ENCODE results near the gene U2AF2. TPM values are rescaled to one million over a fixed set of nuclear protein-coding genes. Genes with fewer than 3 reads are reported as not detected.

Gene U2AF2
- total and polyA plus RNA-seq, 9 of the 15 experiments (the other 6 are each of a cell fraction or from before 2014, with no cell fraction given) = 3.0 to 331 (median 157) TPM

- TF ChIP-seq ZC3H11A (IDR thresholded peaks at IDR 0.05; ENCODE audit: low read depth, low read length) (no peak), SIRT6 (IDR thresholded peaks at IDR 0.05; ENCODE audit: low read depth, low read length) (no peak), MAZ (CRISPR knock-in tag; conservative IDR thresholded peaks at IDR 0.05 in 1 of 2, IDR thresholded peaks at IDR 0.05 in 1 of 2) (peak; percentile 17 to 31; a peak in 3 of 4 replicates), NFE2L1 (tag; IDR thresholded peaks at IDR 0.05; ENCODE audit: borderline replicate concordance, low read depth) (no peak), IFI16 (CRISPR knock-in tag; IDR thresholded peaks at IDR 0.05) (no peak), KLF1 (tag; IDR thresholded peaks at IDR 0.05) (no peak), ATF4 (CRISPR knock-in tag; IDR thresholded peaks at IDR 0.05) (no peak), EGR1 (conservative IDR thresholded peaks at IDR 0.05) (peak; percentile 53), BHLHE40 (IDR thresholded peaks at IDR 0.05; ENCODE audit: low read length) (peak; percentile 77), ZNF408 (CRISPR knock-in tag; IDR thresholded peaks at IDR 0.05; ENCODE audit: low read depth) (no peak), DIDO1 (tag; IDR thresholded peaks at IDR 0.05; ENCODE audit: low read depth) (no peak), E2F8 (IDR thresholded peaks at IDR 0.05; ENCODE audit: low read depth, partially characterized antibody) (no peak), POLR2AphosphoS5 (IDR thresholded peaks at IDR 0.05; ENCODE audit: control insufficient read depth, insufficient read depth, low read depth, low read length) (peak; percentile 92), CBX2 (IDR thresholded peaks at IDR 0.05; ENCODE audit: insufficient read depth, low read length, poor library complexity, severe bottlenecking) (no peak), E2F5 (CRISPR knock-in tag; IDR thresholded peaks at IDR 0.05) (no peak), ZNF609 (CRISPR knock-in tag; IDR thresholded peaks at IDR 0.05; ENCODE audit: borderline replicate concordance) (no peak), ZNF239 (CRISPR knock-in tag; IDR thresholded peaks at IDR 0.05) (no peak), ZNF583 (CRISPR knock-in tag; IDR thresholded peaks at IDR 0.05) (no peak), KDM5B (IDR thresholded peaks at IDR 0.05; ENCODE audit: insufficient replicate concordance, low read depth, low read length) (no peak)
Measured at GRCh38 chr19:55702131-55702627, 47.3 kb downstream of the U2AF2 start (continued).

Data from K562 (cell line).